Loucy (cell line): ENCODE measurements around the gene GRAMD1C.

ENCODE experiments used
- EZH2phosphoT487 ChIP-seq: fragments of 200-600 bp; IDR thresholded peaks from 2 replicates; pipeline ENCODE4 v1.6.1; 2018; ENCODE audit warnings: antibody characterized with exemption, mild to moderate bottlenecking, moderate library complexity, borderline replicate concordance
- TF ChIP-seq, protein P1 (sequence below): fragments of 200-600 bp; sonication (generic); conservative IDR thresholded peaks from 2 replicates; pipeline ENCODE4 v1.5.1; 2014; ENCODE audit warnings: mild to moderate bottlenecking, antibody characterized with exemption, low read length

DNA sequence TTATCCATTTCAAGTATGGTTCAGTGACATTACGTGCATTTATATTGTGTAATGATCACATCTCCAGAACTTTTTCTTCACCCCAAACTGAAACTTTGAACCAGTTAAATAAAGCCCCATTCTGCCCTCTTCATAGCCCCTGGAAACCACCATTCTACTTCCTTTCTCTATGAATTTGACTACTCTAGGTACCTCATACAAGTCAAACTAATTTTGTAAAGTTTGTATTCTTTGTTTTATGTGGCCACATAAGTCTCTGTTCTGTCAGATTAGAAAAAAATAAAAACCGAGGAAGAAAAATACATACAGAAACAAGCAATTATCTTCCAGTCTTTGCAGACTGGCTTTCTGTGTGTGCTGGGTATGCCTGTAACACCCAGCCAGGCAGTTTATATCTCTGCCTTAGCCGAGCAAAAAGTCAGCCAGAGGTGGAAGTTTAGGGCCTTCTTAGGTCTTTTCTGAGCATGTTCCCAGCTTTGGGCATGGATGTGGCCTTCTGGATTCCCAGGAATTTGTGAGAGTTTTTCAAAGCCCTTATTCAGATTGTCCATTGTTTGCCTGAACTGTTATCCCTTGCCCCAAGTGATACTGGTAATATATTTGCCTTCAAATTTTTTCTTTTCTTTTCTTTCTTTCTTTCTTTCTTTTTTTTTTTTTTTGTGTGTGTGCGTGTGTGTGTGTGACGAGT lies 6.0 kb upstream of the GRAMD1C start:
- TF ChIP-seq, protein P1, sequence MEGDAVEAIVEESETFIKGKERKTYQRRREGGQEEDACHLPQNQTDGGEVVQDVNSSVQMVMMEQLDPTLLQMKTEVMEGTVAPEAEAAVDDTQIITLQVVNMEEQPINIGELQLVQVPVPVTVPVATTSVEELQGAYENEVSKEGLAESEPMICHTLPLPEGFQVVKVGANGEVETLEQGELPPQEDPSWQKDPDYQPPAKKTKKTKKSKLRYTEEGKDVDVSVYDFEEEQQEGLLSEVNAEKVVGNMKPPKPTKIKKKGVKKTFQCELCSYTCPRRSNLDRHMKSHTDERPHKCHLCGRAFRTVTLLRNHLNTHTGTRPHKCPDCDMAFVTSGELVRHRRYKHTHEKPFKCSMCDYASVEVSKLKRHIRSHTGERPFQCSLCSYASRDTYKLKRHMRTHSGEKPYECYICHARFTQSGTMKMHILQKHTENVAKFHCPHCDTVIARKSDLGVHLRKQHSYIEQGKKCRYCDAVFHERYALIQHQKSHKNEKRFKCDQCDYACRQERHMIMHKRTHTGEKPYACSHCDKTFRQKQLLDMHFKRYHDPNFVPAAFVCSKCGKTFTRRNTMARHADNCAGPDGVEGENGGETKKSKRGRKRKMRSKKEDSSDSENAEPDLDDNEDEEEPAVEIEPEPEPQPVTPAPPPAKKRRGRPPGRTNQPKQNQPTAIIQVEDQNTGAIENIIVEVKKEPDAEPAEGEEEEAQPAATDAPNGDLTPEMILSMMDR = no peak
- TF ChIP-seq EZH2phosphoT487 = no peak
